Measurements from ENCODE around the gene SRPK3. TPM values are rescaled to one million over a fixed set of nuclear protein-coding genes. Genes with fewer than 3 reads are reported as not detected.

SRPK3 gene
- total RNA-seq, 1 donor from 2014 or later, result 54.7 TPM

- intact Hi-C loops (cut with DNase I), result no loop called here
- DNase-seq (ENCODE audit: low spot score), result no peak
These were observed 2.1 kb upstream of the SRPK3 start for GRCh38 chrX:153778684-153779101.

GRCh38 chrX:153779891-153780677 is 757 bp upstream of the SRPK3 start:
- no peak for DNase-seq (ENCODE audit: low spot score)
- intact Hi-C loops (cut with DNase I), result no loop called here

GRCh38 chrX:153781428-153782047 is 697 bp downstream of the SRPK3 start:
- no peak for DNase-seq (ENCODE audit: low spot score)
- intact Hi-C loops (cut with DNase I), result no loop called here

DNA sequence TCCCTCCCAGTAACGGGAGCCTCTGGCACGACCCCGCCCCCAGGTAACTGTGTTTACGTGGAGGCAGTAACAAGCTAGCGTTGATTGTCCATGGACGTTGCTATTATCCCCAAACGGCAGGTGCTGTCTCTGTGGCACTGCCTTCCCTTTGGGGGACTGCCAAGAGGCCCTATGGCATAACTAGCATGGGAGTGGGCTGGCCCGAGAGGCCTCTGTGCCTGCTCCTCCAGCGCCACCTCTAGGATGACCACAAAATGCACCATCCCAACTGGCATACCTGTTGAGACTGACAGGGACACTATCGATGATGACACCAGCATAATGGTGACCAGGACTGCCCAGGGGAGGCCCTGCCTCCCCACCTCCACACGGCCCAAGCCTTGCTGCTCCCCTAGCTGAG is 1.5 kb downstream of the SRPK3 start:
- no peak for DNase-seq (ENCODE audit: low spot score)
- intact Hi-C loops (cut with DNase I), result no loop called here

- intact Hi-C loops (cut with DNase I), result no loop called here
- no peak for DNase-seq (ENCODE audit: low spot score)
These were observed 2.0 kb downstream of the SRPK3 start for GRCh38 chrX:153782871-153783270.

- no peak for DNase-seq (ENCODE audit: low spot score)
- intact Hi-C loops (cut with DNase I), result no loop called here
These were observed 2.7 kb downstream of the SRPK3 start for GRCh38 chrX:153783378-153784013.

GRCh38 chrX:153784325-153784967 is 3.6 kb downstream of the SRPK3 start:
- DNase-seq (ENCODE audit: low spot score), result no peak
- intact Hi-C loops (cut with DNase I), result no loop called here

GRCh38 chrX:153786669-153787068 is 5.8 kb downstream of the SRPK3 start:
- no peak for DNase-seq (ENCODE audit: low spot score)
- intact Hi-C loops (cut with DNase I), result no loop called here

GRCh38 chrX:153789654-153790053 is 8.8 kb downstream of the SRPK3 start:
- DNase-seq (ENCODE audit: low spot score), result no peak
- intact Hi-C loops (cut with DNase I), result no loop called here

DNA sequence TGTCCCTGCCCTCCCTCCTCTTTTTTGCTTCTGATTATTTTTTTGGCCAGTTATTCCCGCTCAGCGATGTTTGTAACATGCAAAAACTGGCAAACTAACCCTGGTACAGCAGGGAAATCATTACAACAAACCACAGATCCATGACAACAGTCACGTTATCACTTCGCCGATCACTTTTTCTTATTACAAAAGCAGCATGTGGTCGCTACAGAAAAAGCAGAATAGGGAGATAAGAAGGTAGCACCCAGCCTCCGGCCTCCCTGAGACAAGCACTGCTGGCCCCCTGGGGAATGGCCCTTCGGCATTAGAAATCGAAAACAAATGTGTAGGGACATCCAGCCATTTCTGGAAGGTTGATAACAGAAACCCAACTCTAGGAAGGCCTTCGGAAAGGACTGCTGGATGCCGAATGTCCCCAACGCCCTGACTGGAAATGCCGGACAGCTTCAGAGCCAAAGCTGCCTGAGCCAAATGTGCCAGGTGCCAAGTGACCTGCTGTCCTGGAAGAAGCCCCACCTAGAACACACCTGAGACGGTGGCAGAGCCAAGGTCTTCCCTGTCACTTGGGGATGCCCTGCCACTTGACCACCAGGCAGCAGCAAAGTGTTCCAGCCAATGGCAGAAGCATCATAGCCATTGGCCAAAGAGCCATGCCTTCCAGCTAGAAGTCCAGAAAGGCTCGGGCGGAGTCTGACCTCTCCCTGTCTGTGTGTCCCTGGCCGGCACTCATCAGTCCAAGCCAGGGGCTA is 10.4 kb downstream of the SRPK3 start:
- no peak for DNase-seq (ENCODE audit: low spot score)
- intact Hi-C loops (cut with DNase I), result no loop called here

DNA sequence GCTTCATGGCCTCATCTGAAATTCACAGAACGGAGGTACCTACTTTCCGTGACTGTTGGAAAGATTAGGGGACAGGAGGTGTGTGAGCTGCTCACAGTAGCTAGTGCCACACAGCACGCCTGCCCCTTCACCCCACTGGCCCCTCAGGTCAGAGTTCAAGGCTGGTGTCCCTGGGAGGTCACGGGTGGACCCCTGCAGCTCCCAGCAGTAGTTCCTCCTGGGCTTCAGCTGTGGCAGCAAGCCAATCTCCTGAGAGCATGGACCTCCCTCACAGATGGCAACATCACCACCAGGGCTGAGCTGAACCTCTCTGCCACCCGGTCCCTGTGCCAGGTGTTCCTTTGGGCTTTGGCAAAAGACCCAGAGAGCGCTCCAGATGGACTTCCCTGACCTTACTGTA is 11.5 kb downstream of the SRPK3 start:
- DNase-seq (ENCODE audit: low spot score), result no peak
- intact Hi-C loops (cut with DNase I), result no loop called here

DNA sequence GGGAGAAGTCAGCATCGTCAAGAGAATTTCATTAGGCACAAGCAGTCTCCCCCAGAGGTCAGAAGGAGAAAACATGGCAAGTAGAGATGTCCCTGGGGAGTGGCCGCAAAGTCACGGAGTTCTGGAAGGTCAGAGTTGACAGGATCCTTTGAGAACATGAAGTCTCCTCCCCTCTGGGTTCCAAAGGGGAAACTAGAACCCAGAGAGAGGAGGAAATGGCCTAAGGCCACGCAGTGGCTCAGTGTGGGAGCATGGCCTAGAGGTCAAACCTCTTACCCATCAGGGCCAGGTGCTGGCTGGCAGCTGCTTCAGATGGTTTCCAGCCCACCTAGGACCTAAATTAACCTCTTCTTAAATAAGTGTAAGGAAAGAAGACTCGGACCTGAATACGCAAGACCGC is 12.4 kb downstream of the SRPK3 start:
- intact Hi-C loops (cut with DNase I), result no loop called here

DNA sequence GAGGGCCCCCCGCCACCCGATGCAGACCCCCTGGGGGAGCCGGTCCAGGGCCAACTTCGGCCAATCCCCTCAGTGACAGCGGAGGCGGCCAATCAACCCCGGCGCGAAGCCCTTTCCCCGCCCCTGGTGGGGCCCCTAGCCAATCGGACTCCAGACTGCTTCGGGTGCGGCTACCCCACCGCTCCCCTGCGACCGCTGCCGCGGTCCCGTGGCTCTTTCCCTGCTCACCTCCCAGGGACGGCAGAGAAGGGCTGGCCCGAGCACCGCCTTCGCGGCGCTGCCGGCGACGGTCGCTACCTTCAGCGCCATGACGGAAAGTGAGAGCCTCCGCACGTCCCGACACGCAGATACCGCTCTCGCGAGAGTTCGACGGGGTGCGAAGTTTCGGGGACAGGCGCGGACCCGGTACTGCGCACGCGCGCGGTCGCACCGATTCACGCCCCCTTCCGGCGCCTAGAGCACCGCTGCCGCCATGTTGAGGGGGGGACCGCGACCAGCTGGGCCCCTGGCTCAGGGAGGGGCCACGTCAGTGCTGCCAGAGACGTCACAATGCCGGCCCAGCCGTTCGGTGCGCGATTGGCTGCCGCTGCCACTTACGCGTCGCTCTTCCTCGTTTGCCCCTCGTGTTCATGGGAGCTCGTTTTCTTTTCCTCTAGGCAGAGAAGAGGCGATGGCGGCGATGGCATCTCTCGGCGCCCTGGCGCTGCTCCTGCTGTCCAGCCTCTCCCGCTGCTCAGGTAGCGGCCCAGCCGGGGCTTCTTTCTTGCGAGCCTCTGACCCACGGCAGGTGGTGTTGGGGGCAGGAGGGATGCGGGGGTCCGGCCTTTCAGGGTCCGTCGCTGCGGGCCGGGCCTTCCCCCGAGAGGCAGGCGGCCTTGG is 13.4 kb downstream of the SRPK3 start, which contains the start of the genes IDH3G and SSR4:
Gene IDH3G (minus strand): TSS at position 358 of the 879 bp plus-strand sequence. CDS start 49 bp downstream, at position 309.
Gene SSR4 (plus strand): TSS at position 651 of the 879 bp plus-strand sequence. CDS start 20 bp downstream, at position 671.
- intact Hi-C loops (cut with DNase I), result loop anchor here (1.0 kb wide), 1 partner anchor 134 kb away; no protein-coding TSS in a partner anchor
- DNase-seq (ENCODE audit: low spot score), result peak; percentile 96

More for the DNA sequence above, 12.4 kb downstream of the SRPK3 start:
- no peak for DNase-seq (ENCODE audit: low spot score)

- intact Hi-C loops (cut with DNase I), result loop anchor here (1.0 kb wide), 1 partner anchor 133 kb away; no protein-coding TSS in a partner anchor
- no peak for DNase-seq (ENCODE audit: low spot score)
These were observed 14.3 kb downstream of the SRPK3 start for GRCh38 chrX:153794897-153795816.

GRCh38 chrX:153797415-153798015 is 16.7 kb downstream of the SRPK3 start:
- intact Hi-C loops (cut with DNase I), result no loop called here
- no peak for DNase-seq (ENCODE audit: low spot score)

DNA sequence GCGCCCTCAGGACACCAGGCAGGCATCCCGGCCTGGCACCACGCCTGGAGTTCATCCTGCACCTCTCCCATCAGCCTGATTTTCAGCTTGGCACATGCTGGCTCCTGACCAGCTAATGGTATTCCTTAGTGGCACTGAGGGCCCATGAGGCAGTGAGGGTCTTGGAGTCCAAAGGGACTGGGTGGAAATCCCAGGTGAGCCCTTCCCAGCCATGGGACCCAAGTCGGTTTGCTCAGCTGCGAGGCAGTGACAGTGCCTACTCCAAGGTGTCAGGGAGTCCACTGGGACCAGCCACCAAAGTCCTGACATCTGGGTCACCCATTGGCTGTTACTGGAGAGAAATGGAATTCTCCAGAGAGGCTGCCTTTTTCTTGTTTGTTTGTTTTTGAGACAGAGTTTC is 18.5 kb downstream of the SRPK3 start:
- DNase-seq (ENCODE audit: low spot score), result no peak
- intact Hi-C loops (cut with DNase I), result no loop called here

- no peak for DNase-seq (ENCODE audit: low spot score)
- intact Hi-C loops (cut with DNase I), result no loop called here
These were observed 19.4 kb downstream of the SRPK3 start for GRCh38 chrX:153800177-153800722.

All from cardiac septum (tissue), 1 donor.